ENCODE measurements around the gene ZNF177. TPM values are rescaled to one million over a fixed set of nuclear protein-coding genes. Genes with fewer than 3 reads are reported as not detected.

ZNF177 gene
- polyA plus RNA-seq, 3 donors = 0.22 to 0.51 TPM; not detected in 1

DNA sequence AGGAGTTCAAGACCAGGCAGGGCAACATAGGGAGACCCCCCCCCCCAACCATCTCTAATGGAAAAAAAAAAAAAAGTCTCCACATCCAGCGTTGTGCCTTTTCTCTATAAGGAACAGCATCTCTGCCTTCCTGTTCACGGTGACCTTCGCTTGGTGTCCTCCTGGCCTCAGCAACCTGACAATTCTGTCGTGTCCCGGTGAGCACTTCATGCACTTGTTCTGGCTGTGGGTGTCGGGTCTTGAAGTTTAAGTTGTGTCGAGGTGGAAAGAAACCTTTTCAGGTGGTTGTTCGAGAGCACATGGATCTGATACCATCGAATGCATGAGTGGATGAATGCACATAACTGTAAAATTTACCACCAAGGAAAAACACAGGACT is 38.2 kb upstream of the ZNF177 start:
- Histone ChIP-seq H3K27me3 (ENCODE audit: control insufficient read depth in 2 of 2, insufficient read depth in 2 of 2, low read length in 2 of 2) (no peaks in the 10 kb centered on the region), H3K4me1 (ENCODE audit: control insufficient read depth in 1 of 2, insufficient read depth in 2 of 2, low read length in 2 of 2) (peaks cover 14 to 20% of the 10 kb centered on the region in 2 donors), H3K36me3 (replicated peaks in 1 of 2; ENCODE audit: control insufficient read depth in 1 of 2, insufficient read depth in 2 of 2, low read length in 2 of 2) (peaks cover 3 to 21% of the 10 kb centered on the region in 2 donors), H3K27ac (ENCODE audit: low read depth in 1 of 2, low read length in 2 of 2) (peak overlapping the region; percentile 82 to 89), H3K4me2 (replicated peaks; ENCODE audit: extremely low read depth, low read length, poor library complexity, severe bottlenecking) (peak overlapping the region; percentile 86), H3K4me3 (replicated peaks in 1 of 3; ENCODE audit: low read depth in 2 of 3, low read length in 3 of 3) (peak overlapping the region; percentile 73 to 90 (median 89)), H4K20me1 (ENCODE audit: insufficient read depth, low read length) (no peaks in the 10 kb centered on the region), H3K9me3 (replicated peaks in 1 of 2; ENCODE audit: control insufficient read depth in 1 of 2, insufficient read depth in 1 of 2, low read length in 2 of 2) (peaks cover 57 to 63% of the 10 kb centered on the region in 2 donors), H3K79me2 (ENCODE audit: insufficient read depth, low read length) (peaks cover 7% of the 10 kb centered on the region), H2AFZ (ENCODE audit: insufficient read depth, low read depth, low read length, poor library complexity, severe bottlenecking) (peak overlapping the region; percentile 89), H3K9ac (ENCODE audit: insufficient read depth, low read length, poor library complexity, severe bottlenecking) (peak overlapping the region; percentile 82)
- intact Hi-C loops (cut with micrococcal nuclease) = loop anchor here (2.0 to 10.0 kb wide), 4 partner anchors 16 to 492 kb away; partner anchors contain the start of genes MBD3L1 (in 1 of the 2), ZNF266 (in 1 of the 2), ZNF558 (in 1 of the 2) and ZNF562 (in 1 of the 2)
- H3K4me3 Mint-ChIP-seq = peak overlapping the region; percentile 92 to 98
- TF ChIP-seq, protein P1, sequence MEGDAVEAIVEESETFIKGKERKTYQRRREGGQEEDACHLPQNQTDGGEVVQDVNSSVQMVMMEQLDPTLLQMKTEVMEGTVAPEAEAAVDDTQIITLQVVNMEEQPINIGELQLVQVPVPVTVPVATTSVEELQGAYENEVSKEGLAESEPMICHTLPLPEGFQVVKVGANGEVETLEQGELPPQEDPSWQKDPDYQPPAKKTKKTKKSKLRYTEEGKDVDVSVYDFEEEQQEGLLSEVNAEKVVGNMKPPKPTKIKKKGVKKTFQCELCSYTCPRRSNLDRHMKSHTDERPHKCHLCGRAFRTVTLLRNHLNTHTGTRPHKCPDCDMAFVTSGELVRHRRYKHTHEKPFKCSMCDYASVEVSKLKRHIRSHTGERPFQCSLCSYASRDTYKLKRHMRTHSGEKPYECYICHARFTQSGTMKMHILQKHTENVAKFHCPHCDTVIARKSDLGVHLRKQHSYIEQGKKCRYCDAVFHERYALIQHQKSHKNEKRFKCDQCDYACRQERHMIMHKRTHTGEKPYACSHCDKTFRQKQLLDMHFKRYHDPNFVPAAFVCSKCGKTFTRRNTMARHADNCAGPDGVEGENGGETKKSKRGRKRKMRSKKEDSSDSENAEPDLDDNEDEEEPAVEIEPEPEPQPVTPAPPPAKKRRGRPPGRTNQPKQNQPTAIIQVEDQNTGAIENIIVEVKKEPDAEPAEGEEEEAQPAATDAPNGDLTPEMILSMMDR (IDR thresholded peaks at IDR 0.05) = no peak
- no peak for DNase-seq
- peak overlapping the region; percentile 80 to 95 (median 89) for H3K27ac Mint-ChIP-seq
- H3K27me3 Mint-ChIP-seq (ENCODE audit: low read depth in 3 of 3) = peaks cover 0 to 3% (median 2%) of the 10 kb centered on the region in 3 donors
- peaks cover 26 to 88% (median 64%) of the 10 kb centered on the region in 7 donors for H3K9me3 Mint-ChIP-seq
- H3K36me3 Mint-ChIP-seq = peaks cover 20 to 42% of the 10 kb centered on the region in 2 donors
- 48% methylated on average over 4 of the region's 9 CpGs for WGBS (ENCODE audit: insufficient coverage)
- peaks cover 10% of the 10 kb centered on the region for H3K4me1 Mint-ChIP-seq

DNA sequence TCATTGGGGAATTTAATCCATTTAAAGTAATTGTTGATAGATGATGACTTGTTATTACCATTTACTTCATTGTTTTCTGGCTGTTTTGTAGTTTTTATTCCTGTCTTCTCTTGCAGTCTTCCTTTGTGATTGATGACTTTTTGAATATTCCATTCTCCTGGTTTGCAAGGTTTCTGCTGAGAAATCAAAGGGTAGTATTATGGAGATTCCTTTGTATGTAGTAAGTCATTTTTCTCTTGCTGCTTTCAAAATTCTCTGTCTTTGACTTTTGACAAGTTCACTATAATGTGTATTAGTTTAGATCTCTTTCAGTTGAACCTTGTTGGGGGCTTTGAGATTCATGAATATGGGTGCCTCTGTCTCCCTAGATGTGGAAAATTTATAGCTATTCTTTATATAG is 32.8 kb upstream of the ZNF177 start:
- H3K4me2 ChIP-seq (replicated peaks; ENCODE audit: extremely low read depth, low read length, poor library complexity, severe bottlenecking) = no peak overlapping the region
- intact Hi-C loops (cut with micrococcal nuclease) = loop anchor here (5.0 to 10.0 kb wide), 3 partner anchors 102 to 345 kb away; partner anchors contain the start of gene ZNF562 (in 1 of the 2)
- no peaks in the 10 kb centered on the region for H4K20me1 ChIP-seq (ENCODE audit: insufficient read depth, low read length)
- peaks cover 0 to under 1% of the 10 kb centered on the region in 2 donors for H3K4me1 ChIP-seq (ENCODE audit: control insufficient read depth in 1 of 2, insufficient read depth in 2 of 2, low read length in 2 of 2)
- TF ChIP-seq, protein P1 (IDR thresholded peaks at IDR 0.05) = no peak
- Mint-ChIP-seq H3K27me3 (ENCODE audit: low read depth in 3 of 3) (peaks cover 0 to 2% (median 0%) of the 10 kb centered on the region in 3 donors), H3K27ac (no peak overlapping the region), H3K9me3 (peaks cover 43 to 91% (median 80%) of the 10 kb centered on the region in 7 donors), H3K36me3 (peaks cover 48 to 75% of the 10 kb centered on the region in 2 donors), H3K4me1 (no peaks in the 10 kb centered on the region), H3K4me3 (no peak overlapping the region)
- H3K27ac ChIP-seq (ENCODE audit: low read depth in 1 of 2, low read length in 2 of 2) = no peak overlapping the region
- no peak for DNase-seq
- no peak overlapping the region for H3K9ac ChIP-seq (ENCODE audit: insufficient read depth, low read length, poor library complexity, severe bottlenecking)
- peaks cover 5% of the 10 kb centered on the region for H3K79me2 ChIP-seq (ENCODE audit: insufficient read depth, low read length)
- H3K27me3 ChIP-seq (ENCODE audit: control insufficient read depth in 2 of 2, insufficient read depth in 2 of 2, low read length in 2 of 2) = no peaks in the 10 kb centered on the region
- no peak overlapping the region for H3K4me3 ChIP-seq (replicated peaks in 1 of 3; ENCODE audit: low read depth in 2 of 3, low read length in 3 of 3)
- H3K9me3 ChIP-seq (replicated peaks in 1 of 2; ENCODE audit: control insufficient read depth in 1 of 2, insufficient read depth in 1 of 2, low read length in 2 of 2) = peaks cover 54 to 96% of the 10 kb centered on the region in 2 donors
- H2AFZ ChIP-seq (ENCODE audit: insufficient read depth, low read depth, low read length, poor library complexity, severe bottlenecking) = no peak overlapping the region
- peaks cover 7 to 63% of the 10 kb centered on the region in 2 donors for H3K36me3 ChIP-seq (replicated peaks in 1 of 2; ENCODE audit: control insufficient read depth in 1 of 2, insufficient read depth in 2 of 2, low read length in 2 of 2)
